GM13977 (cell line): ENCODE data around the gene OSER1.

ENCODE experiments used
- DNase-seq: peaks from one replicate; pipeline ENCODE4 v3.0.0; 2012; ENCODE audit warnings: low spot score
- in situ Hi-C: fragments of 300-500 bp; cut with MboI; formaldehyde crosslinking; loops from one replicate; pipeline ENCODE4 v1.12.0; 2022; ENCODE audit warnings: low sequenced_read_pairs, low pct_unique_long_range_greater_than_20kb, mixed read lengths, inconsistent platforms; ENCODE audit not compliant: unreplicated experiment
- TF ChIP-seq, protein P1 (sequence below): IDR thresholded peaks from 2 replicates; pipeline ENCODE4 v1.5.1; 2012; ENCODE audit warnings: mild to moderate bottlenecking, control low read depth; ENCODE audit not compliant: insufficient read depth; ENCODE audit errors: extremely low read depth, missing control alignments

Gene OSER1

DNA sequence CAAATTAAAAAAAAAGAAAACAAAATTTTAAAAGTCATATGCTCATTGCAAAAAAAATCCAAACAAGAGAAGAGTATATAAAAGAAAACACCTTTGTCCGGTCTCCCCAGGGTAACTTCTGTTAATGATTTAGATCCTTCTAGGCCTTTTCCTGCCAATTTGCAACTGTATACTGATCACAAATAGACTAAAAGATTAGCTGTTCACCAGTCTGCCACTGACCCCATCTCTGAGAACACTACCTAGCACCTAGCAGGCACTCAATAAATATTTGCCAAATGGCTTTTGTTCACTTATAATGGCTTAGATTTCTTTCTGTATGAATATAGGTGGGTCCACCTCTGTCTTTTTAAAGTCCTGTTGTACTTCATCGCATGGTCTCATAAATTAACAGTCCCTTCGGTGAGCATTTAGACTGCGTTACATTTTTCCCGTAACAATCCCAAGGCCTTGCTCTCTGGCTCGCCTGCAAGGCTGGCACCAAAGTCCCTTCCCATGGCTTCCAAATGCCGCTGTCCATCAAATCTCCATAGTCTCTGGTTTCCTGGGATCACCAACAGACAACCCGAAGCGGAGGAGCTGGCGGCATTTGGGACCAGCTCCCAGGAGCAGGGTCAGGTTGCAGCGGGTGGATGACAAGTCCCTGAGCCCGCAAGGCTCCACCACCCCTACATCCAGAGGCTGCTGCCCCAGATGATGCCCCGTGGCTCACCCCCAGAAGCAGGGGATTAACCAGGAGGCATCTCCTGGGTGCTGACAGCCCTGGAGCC is 35.4 kb downstream of the OSER1 start:
- no peak for DNase-seq
- in situ Hi-C loops = no loop called here

DNA sequence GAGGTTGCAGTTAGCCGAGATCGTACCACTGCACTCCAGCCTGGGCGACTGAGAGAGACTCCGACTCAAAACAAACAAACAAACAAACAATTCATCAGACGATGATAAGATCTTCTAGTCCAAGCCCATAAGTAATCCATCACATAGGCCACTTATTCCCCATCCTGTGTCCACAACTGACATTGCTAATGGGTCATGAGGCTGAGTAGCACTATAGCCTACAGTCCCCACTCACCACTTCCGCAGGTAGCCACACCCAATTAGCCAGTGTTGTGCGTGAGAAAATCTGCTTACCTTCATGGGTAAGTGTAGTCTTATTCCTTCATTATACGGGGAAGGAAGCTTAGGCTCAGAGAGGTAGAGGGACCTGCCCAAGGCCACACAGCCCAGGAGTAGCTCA is 36.7 kb downstream of the OSER1 start:
- TF ChIP-seq, protein P1, sequence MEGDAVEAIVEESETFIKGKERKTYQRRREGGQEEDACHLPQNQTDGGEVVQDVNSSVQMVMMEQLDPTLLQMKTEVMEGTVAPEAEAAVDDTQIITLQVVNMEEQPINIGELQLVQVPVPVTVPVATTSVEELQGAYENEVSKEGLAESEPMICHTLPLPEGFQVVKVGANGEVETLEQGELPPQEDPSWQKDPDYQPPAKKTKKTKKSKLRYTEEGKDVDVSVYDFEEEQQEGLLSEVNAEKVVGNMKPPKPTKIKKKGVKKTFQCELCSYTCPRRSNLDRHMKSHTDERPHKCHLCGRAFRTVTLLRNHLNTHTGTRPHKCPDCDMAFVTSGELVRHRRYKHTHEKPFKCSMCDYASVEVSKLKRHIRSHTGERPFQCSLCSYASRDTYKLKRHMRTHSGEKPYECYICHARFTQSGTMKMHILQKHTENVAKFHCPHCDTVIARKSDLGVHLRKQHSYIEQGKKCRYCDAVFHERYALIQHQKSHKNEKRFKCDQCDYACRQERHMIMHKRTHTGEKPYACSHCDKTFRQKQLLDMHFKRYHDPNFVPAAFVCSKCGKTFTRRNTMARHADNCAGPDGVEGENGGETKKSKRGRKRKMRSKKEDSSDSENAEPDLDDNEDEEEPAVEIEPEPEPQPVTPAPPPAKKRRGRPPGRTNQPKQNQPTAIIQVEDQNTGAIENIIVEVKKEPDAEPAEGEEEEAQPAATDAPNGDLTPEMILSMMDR = no peak
- in situ Hi-C loops = no loop called here
- no peak for DNase-seq

More for the DNA sequence above, 35.4 kb downstream of the OSER1 start:
- TF ChIP-seq, protein P1 = no peak

DNA sequence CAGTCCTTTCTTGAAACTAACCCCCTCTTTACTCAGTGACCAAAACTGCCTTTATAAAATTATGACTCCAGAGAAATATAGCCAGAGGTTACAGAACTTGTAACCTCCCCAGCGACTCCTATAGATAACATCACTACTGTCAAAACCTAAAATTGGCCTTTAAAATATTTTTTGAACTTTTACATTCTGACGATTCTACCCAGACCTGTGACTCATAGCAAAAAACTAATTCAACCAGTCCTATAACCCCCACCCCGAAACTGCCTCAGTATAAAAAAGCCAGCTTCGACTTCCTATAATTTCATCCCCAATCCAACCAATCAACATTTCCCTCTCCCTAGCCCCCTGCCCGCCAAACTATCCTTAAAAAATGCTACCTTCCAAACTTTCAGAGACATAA is 37.5 kb downstream of the OSER1 start:
- in situ Hi-C loops = no loop called here
- DNase-seq = no peak
- TF ChIP-seq, protein P1 = no peak

GRCh38 chr20:44172572-44172950 is 38.0 kb downstream of the OSER1 start:
- no peak for DNase-seq
- TF ChIP-seq, protein P1 = no peak
- in situ Hi-C loops = no loop called here

DNA sequence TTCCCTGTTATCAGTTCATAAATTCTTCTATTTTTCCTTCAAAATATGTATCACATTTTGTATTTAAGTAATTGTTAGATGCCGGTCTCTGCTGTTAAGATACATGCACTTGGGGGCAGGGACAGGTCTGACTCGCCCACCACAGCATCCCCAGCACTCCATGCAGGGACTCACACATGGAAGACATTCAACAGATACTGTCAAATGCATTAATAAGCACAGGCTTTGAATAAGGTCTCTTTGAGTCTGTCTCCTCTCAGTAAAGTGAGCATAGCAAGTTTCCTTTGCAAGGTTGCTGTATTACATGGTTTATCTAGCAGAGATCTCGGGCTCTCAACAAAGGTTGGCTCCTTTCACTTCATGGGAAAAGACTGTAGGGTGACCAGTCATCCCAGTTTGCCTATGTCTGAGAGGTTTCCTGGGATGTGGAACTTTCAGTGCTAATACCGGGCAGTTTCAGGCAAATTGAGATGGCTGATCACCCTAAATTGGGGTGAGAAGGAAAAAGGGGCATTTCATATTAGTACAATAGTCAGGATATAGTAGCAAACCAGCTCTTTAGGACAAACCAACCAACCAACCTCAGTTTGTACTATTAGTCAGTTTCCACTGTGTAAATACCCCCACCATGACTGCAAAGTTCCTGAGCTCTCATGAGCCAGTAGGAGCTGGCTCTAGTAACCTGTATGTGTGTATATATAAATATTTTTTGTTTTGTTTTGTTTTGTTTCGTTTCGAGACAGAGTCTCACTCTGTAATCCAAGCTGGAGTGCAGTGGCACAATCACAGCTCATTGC is 38.6 kb downstream of the OSER1 start:
- no peak for DNase-seq
- TF ChIP-seq, protein P1 = no peak
- in situ Hi-C loops = no loop called here

DNA sequence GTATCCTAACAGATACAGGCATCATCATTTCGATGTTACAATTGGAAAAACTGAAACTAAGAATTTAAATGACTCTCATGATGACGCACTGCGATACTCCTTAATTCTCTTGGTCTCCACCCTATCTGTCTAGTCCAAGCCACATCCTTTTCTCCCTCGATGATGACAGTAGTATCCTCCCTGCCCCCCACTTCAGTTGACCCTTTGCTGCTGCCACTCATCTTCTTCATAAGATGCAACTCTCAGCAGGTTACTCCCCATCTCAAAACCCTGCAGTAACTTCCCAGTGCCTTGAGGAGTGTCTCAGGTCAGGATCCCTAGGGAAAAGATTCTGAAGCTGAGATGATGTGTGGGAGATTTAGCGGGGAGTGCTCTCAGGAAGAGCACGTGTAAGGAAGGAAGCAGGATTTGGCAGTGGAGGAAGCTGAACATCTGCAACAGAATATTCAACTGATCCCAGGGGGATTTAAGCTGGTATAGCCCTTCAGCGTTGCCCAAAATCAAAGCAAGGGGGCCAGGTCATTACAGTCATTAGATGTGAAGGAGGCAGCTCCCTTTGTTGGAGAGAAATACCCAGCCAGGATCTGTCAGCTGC is 39.7 kb downstream of the OSER1 start:
- TF ChIP-seq, protein P1 = no peak
- DNase-seq = no peak
- in situ Hi-C loops = no loop called here
